Neutrophil (primary cell): ENCODE measurements around the gene CACNA2D4.
A peak's percentile ranks its signal among the peaks of the same experiment; 100 is the strongest.

Source experiments
- H3K27ac ChIP-seq: fragments of 200-600 bp; sonication (generic); 2 replicates; pipeline ENCODE4 v1.5.1; 2016; ENCODE audit warnings: mild to moderate bottlenecking, moderate library complexity
- H3K27me3 ChIP-seq: fragments of 200-600 bp; sonication (generic); 2 replicates; pipeline ENCODE4 v1.6.0; 2016; ENCODE audit warnings: mild to moderate bottlenecking
- H3K36me3 ChIP-seq: fragments of 200-600 bp; sonication (generic); 2 replicates; pipeline ENCODE4 v1.5.1; 2017
- H3K4me1 ChIP-seq, 2 experiments: fragments of 200-600 bp in 1 of 2; sonication (generic) in 1 of 2; 1 replicate in 1 of 2; 2 replicates in 1 of 2; pipeline versions ENCODE4 v1.5.1 to v1.6.1; 2013 to 2016; ENCODE audit warnings: low read depth in 1 of 2, low read length in 1 of 2, mild to moderate bottlenecking in 1 of 2, moderate library complexity in 1 of 2; ENCODE audit not compliant: control insufficient read depth in 1 of 2, insufficient read depth in 1 of 2
- H3K4me3 ChIP-seq, 2 experiments: fragments of 200-600 bp in 1 of 2; sonication (generic) in 1 of 2; 1 replicate in 1 of 2; 2 replicates in 1 of 2; pipeline ENCODE4 v1.5.1; 2013 to 2016; ENCODE audit warnings: low read depth in 1 of 2, low read length in 1 of 2, mild to moderate bottlenecking in 1 of 2, moderate library complexity in 1 of 2
- H3K9me3 ChIP-seq: fragments of 200-600 bp; sonication (generic); 2 replicates; pipeline ENCODE4 v1.5.1; 2016
- CTCF ChIP-seq: fragments of 200-600 bp; sonication (generic); IDR thresholded peaks from 2 replicates; pipeline ENCODE4 v1.5.1; 2016; ENCODE audit warnings: antibody characterized with exemption

Gene CACNA2D4

GRCh38 chr12:1922985-1923384, 4.5 kb upstream of the CACNA2D4 start:
- no peaks in the 10 kb centered on the region for H3K9me3 ChIP-seq
- H3K36me3 ChIP-seq: peaks cover 9% of the 10 kb centered on the region
- H3K4me1 ChIP-seq: peaks cover 33 to 42% of the 10 kb centered on the region in 2 experiments
- H3K27me3 ChIP-seq: no peaks in the 10 kb centered on the region
- TF ChIP-seq CTCF: no peak
- H3K4me3 ChIP-seq: no peak overlapping the region
- no peak overlapping the region for H3K27ac ChIP-seq

- Histone ChIP-seq H3K9me3 (no peaks in the 10 kb centered on the region), H3K27me3 (no peaks in the 10 kb centered on the region), H3K4me3 (no peak overlapping the region), H3K27ac (no peak overlapping the region), H3K36me3 (peaks cover 9% of the 10 kb centered on the region), H3K4me1 (peaks cover 41 to 46% of the 10 kb centered on the region in 2 experiments)
- TF ChIP-seq CTCF: no peak
Observed at GRCh38 chr12:1922075-1922709, 3.7 kb upstream of the CACNA2D4 start.

GRCh38 chr12:1920971-1921370, 2.5 kb upstream of the CACNA2D4 start:
- Histone ChIP-seq H3K36me3 (peaks cover 9% of the 10 kb centered on the region), H3K4me1 (peaks cover 45 to 53% of the 10 kb centered on the region in 2 experiments), H3K27ac (peak overlapping the region; percentile 74), H3K9me3 (no peaks in the 10 kb centered on the region), H3K27me3 (peaks cover 4% of the 10 kb centered on the region), H3K4me3 (peak overlapping the region; percentile 16 to 42)
- peak; percentile 46 for TF ChIP-seq CTCF

GRCh38 chr12:1920436-1920835, 2.0 kb upstream of the CACNA2D4 start:
- Histone ChIP-seq H3K27ac (peak overlapping the region; percentile 74), H3K36me3 (peaks cover 9% of the 10 kb centered on the region), H3K27me3 (peaks cover 4% of the 10 kb centered on the region), H3K4me3 (peak overlapping the region in 1 of 2 experiments; percentile 42), H3K4me1 (peaks cover 44 to 50% of the 10 kb centered on the region in 2 experiments), H3K9me3 (no peaks in the 10 kb centered on the region)
- TF ChIP-seq CTCF: no peak

- TF ChIP-seq CTCF: no peak
- Histone ChIP-seq H3K36me3 (peaks cover 9% of the 10 kb centered on the region), H3K4me3 (no peak overlapping the region), H3K27ac (no peak overlapping the region), H3K9me3 (no peaks in the 10 kb centered on the region), H3K4me1 (peaks cover 37 to 44% of the 10 kb centered on the region in 2 experiments), H3K27me3 (peaks cover 4% of the 10 kb centered on the region)
Observed at GRCh38 chr12:1919763-1920162, 1.3 kb upstream of the CACNA2D4 start.
